ENCODE measurements around the gene MRAS. TPM values are rescaled to one million over a fixed set of nuclear protein-coding genes. Genes with fewer than 3 reads are reported as not detected.

MRAS gene
- total and polyA plus RNA-seq, 8 donors: 2.3 to 12.6 (median 4.7) TPM

DNA sequence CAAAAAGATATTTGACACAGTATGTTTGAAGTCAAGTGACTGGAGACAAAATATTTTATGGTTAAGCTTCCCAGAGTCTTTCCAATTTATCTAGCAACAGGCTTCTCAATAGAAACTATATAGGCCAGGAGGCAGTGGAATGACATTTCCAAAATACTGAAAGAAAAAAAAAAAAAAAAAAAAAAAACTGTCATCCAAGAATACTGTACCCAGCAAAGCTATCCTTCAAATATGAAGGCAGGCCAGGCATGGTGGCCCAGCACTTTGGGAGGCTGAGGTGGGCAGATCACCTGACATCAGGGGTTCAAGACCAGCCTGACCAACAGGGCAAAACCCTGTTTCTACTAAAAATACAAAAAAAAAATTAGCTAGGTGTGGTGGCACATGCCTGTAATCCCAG is 39.6 kb upstream of the MRAS start:
- Histone ChIP-seq H3K4me3 (no peak overlapping the region), H3K27ac (no peak overlapping the region), H3K36me3 (no peaks in the 10 kb centered on the region), H3K9me3 (no peaks in the 10 kb centered on the region), H3K4me1 (no peaks in the 10 kb centered on the region), H3K27me3 (no peaks in the 10 kb centered on the region)
- intact Hi-C loops (cut with DNase I): no loop called here
- FAIRE-seq: no peak
- no peak for DNase-seq
- no peak for ATAC-seq
- TF ChIP-seq, protein P1, sequence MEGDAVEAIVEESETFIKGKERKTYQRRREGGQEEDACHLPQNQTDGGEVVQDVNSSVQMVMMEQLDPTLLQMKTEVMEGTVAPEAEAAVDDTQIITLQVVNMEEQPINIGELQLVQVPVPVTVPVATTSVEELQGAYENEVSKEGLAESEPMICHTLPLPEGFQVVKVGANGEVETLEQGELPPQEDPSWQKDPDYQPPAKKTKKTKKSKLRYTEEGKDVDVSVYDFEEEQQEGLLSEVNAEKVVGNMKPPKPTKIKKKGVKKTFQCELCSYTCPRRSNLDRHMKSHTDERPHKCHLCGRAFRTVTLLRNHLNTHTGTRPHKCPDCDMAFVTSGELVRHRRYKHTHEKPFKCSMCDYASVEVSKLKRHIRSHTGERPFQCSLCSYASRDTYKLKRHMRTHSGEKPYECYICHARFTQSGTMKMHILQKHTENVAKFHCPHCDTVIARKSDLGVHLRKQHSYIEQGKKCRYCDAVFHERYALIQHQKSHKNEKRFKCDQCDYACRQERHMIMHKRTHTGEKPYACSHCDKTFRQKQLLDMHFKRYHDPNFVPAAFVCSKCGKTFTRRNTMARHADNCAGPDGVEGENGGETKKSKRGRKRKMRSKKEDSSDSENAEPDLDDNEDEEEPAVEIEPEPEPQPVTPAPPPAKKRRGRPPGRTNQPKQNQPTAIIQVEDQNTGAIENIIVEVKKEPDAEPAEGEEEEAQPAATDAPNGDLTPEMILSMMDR (IDR thresholded peaks at IDR 0.05): no peak

DNA sequence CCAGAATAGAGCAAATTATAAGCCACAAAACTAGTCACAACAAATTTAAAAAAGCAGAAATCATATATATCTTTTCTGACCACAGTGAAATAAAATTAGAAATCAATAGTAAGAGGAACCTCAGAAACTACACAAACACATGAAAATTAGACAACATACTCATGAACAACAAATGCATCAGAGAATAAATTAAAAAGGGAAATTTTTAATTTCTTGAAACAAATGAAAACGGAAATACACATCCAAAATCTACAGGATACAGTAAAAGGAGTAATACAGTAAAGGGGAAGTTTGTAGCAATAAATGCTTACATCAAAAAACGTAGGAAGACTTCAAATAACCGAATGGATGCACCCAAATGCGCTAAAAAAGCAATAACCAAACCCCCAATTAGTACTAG is 37.9 kb upstream of the MRAS start:
- 74 to 75% methylated on average over 4 of the region's 4 CpGs for WGBS, 2 donors
- intact Hi-C loops (cut with DNase I): no loop called here
- no peak overlapping the region for H3K27ac ChIP-seq

DNA sequence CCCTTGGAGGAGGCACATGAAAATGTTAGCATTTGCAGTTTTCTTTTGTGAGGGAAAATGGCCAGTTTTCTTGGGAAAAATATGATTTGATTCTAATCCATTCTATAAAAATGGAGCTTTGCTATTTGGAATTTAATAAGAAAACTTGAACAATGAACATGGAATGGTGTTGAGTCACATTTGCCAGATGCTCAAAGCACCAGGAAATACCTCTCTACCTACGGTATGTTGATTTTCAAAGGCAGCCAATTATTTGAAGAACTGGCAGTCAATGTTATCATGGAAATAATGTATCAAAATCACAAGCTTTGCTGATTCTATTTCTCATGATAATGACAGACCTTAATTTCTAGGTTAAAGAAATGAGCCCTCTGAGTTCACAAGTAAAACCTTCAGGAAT is 33.6 kb upstream of the MRAS start:
- 48 to 55% methylated on average over 1 of the region's 1 CpG for WGBS, 2 donors
- Histone ChIP-seq H3K27ac (no peak overlapping the region), H3K4me1 (no peaks in the 10 kb centered on the region), H3K36me3 (no peaks in the 10 kb centered on the region), H3K27me3 (no peaks in the 10 kb centered on the region), H3K4me3 (no peak overlapping the region), H3K9me3 (no peaks in the 10 kb centered on the region)
- intact Hi-C loops (cut with DNase I): no loop called here
- no peak for FAIRE-seq
- no peak for DNase-seq
- TF ChIP-seq, protein P1 (IDR thresholded peaks at IDR 0.05): no peak
- no peak for ATAC-seq

More for the DNA sequence above, 37.9 kb upstream of the MRAS start:
- H3K9me3 ChIP-seq: no peaks in the 10 kb centered on the region
- no peaks in the 10 kb centered on the region for H3K4me1 ChIP-seq
- DNase-seq: no peak
- no peaks in the 10 kb centered on the region for H3K27me3 ChIP-seq
- TF ChIP-seq, protein P1 (IDR thresholded peaks at IDR 0.05): no peak
- H3K36me3 ChIP-seq: no peaks in the 10 kb centered on the region
- ATAC-seq: no peak
- FAIRE-seq: no peak
- no peak overlapping the region for H3K4me3 ChIP-seq

DNA sequence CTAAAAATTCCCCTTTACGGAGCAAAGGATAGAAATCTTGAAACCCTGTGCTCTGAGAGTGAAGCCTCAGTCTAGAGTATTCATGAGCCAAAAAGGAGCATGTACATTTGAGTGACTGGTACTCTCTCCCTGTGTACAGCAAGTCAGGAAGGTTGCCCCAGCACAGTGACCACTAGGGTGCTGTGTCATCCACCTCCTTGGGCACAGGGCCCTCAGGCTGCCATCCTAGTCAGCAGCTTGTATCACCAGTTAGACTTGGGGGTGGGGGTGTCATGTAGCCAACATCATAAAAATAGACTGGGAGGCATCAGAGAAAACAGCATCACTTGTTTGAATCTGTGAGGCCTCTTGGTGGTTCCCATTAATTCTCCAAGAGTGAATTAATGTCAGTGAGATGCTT is 30.7 kb upstream of the MRAS start:
- no peaks in the 10 kb centered on the region for H3K4me1 ChIP-seq
- no peak overlapping the region for H3K27ac ChIP-seq
- no peak overlapping the region for H3K4me3 ChIP-seq
- FAIRE-seq: no peak
- ATAC-seq: no peak
- intact Hi-C loops (cut with DNase I): no loop called here
- no peak for DNase-seq
- H3K36me3 ChIP-seq: no peaks in the 10 kb centered on the region
- no peaks in the 10 kb centered on the region for H3K27me3 ChIP-seq
- H3K9me3 ChIP-seq: no peaks in the 10 kb centered on the region
- WGBS, 2 donors: 77 to 88% methylated on average over 1 of the region's 1 CpG
- TF ChIP-seq, protein P1 (IDR thresholded peaks at IDR 0.05): no peak

DNA sequence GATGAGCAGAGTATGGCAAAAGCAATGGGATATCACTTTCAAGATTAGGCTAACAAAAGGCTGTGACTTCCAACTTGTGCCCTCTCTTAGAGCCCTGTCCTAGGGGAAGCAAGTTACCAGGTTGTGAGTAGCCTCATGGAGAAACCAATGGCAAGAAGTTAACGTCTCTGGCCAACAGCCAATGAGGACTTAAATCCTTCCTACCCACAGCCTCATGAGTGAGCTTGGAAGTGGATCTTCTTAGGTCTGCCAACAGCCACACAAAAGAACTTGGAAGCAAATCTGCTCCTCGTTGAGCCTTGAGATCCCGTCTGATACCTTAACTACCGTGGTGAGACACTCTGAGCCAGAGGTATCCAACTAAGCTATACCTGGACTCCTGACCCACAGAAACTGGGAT is 24.4 kb upstream of the MRAS start:
- TF ChIP-seq, protein P1 (IDR thresholded peaks at IDR 0.05): no peak
- DNase-seq (no peak), FAIRE-seq (no peak), ATAC-seq (no peak)
- no peak overlapping the region for H3K27ac ChIP-seq
- intact Hi-C loops (cut with DNase I): no loop called here
- no peaks in the 10 kb centered on the region for H3K27me3 ChIP-seq
- no peak overlapping the region for H3K4me3 ChIP-seq
- no peaks in the 10 kb centered on the region for H3K36me3 ChIP-seq
- H3K4me1 ChIP-seq: peaks cover 0 to 6% (median 5%) of the 10 kb centered on the region in 3 donors
- no peaks in the 10 kb centered on the region for H3K9me3 ChIP-seq
- 68 to 69% methylated on average over 4 of the region's 4 CpGs for WGBS, 2 donors
